Progenitor cell of endocrine pancreas (in vitro differentiated cells): Measurements from ENCODE around the gene SKI. TPM values are rescaled to one million over a fixed set of nuclear protein-coding genes. Genes with fewer than 3 reads are reported as not detected.

Experiments used
- DNase-seq: peaks from one replicate; pipeline ENCODE4 v3.0.0; 2021; ENCODE audit warnings: low spot score; ENCODE audit not compliant: unreplicated experiment
- H3K27ac Mint-ChIP-seq: 2 replicates; pipeline ENCODE4 v1.8.0; 2021; ENCODE audit warnings: mild to moderate bottlenecking, moderate library complexity, mixed read lengths
- H3K27me3 Mint-ChIP-seq: 2 replicates; pipeline ENCODE4 v1.8.0; 2021; ENCODE audit warnings: mixed read lengths
- H3K36me3 Mint-ChIP-seq: 2 replicates; pipeline ENCODE4 v1.8.0; 2022; ENCODE audit warnings: mixed read lengths; ENCODE audit not compliant: insufficient read depth
- H3K4me1 Mint-ChIP-seq: 2 replicates; pipeline ENCODE4 v1.8.0; 2021; ENCODE audit warnings: low read depth, mixed read lengths
- H3K4me3 Mint-ChIP-seq: 2 replicates; pipeline ENCODE4 v1.8.0; 2021; ENCODE audit warnings: low read depth, mild to moderate bottlenecking, moderate library complexity, mixed read lengths
- H3K9me3 Mint-ChIP-seq: 2 replicates; pipeline ENCODE4 v1.8.0; 2021; ENCODE audit warnings: low read depth, mixed read lengths
- total RNA-seq: library from RNA; stranded (reverse); gene quantifications from 2 replicates; pipeline ENCODE4 v1.2.1, GENCODE V29; 2021
- TF ChIP-seq, protein P1 (sequence below): fragments of 200-600 bp; sonication (generic); IDR thresholded peaks from one replicate; pipeline ENCODE4 v1.5.0; 2021; ENCODE audit warnings: antibody characterized with exemption, mild to moderate bottlenecking; ENCODE audit not compliant: unreplicated experiment

SKI gene
- total RNA-seq, 1 donor from 2014 or later, result 56.2 TPM

DNA sequence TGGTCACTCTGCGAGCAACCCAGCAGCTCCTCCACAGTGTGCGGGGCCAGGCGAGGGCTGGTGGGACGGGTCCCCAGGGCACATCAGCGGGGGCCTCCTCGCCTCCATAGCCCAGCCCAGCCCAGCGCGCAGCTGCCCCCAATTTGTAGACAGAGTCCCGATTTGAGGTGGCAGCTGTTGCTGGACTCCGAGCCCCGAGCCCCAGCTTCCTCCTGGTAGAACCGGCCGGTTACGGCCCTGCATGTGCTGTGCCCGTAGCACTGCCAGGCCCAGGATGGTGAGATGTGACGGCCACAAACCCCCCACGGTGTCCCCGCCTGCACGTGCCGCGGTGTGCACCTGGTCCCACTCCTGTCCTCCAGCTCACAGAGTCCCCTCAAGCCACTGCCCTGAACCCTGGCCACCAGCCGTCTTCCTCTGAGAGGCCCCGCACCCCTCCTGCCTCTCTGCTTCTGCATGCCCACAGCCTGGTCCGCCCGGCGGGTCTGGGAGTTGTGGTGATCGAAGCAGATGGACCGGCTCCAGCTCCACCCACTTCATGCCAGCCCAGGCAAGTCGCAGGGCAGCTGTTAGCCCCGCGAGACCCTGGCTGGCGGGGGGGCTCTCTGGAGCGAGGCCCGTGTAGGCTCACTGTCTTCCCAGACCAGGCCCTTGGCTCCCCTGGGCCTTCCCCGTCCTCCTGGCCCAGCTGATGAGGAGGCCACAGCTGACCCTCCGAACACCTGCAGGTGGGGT is 107.8 kb downstream of the SKI start:
- Mint-ChIP-seq H3K27ac (no peak overlapping the region), H3K4me1 (no peaks in the 10 kb centered on the region), H3K9me3 (no peaks in the 10 kb centered on the region), H3K36me3 (no peaks in the 10 kb centered on the region), H3K27me3 (no peaks in the 10 kb centered on the region), H3K4me3 (no peak overlapping the region)
- DNase-seq, result no peak
- TF ChIP-seq, protein P1, sequence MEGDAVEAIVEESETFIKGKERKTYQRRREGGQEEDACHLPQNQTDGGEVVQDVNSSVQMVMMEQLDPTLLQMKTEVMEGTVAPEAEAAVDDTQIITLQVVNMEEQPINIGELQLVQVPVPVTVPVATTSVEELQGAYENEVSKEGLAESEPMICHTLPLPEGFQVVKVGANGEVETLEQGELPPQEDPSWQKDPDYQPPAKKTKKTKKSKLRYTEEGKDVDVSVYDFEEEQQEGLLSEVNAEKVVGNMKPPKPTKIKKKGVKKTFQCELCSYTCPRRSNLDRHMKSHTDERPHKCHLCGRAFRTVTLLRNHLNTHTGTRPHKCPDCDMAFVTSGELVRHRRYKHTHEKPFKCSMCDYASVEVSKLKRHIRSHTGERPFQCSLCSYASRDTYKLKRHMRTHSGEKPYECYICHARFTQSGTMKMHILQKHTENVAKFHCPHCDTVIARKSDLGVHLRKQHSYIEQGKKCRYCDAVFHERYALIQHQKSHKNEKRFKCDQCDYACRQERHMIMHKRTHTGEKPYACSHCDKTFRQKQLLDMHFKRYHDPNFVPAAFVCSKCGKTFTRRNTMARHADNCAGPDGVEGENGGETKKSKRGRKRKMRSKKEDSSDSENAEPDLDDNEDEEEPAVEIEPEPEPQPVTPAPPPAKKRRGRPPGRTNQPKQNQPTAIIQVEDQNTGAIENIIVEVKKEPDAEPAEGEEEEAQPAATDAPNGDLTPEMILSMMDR, result no peak

DNA sequence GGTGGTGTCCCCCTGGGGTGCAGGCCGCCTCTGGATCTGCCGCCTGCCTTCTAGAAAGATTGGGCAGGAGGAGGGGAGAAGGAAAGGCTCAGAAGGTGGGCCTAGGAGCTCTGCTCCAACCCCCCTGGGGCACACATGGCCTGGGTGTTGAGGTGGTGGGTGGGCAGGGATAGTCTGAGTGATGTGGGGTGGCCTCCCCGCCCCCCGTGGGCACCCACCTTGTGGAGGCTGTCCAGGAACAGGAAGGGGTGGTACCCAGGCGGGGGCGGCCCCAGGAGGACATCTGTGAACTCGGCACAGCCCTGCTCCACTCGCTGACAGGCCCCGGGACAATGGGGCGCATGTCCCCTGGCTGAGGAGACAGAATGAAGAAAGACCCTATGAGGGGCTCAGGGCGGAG is 108.4 kb downstream of the SKI start:
- no peaks in the 10 kb centered on the region for H3K4me1 Mint-ChIP-seq
- H3K36me3 Mint-ChIP-seq, result no peaks in the 10 kb centered on the region
- TF ChIP-seq, protein P1, result no peak
- H3K4me3 Mint-ChIP-seq, result no peak overlapping the region
- no peaks in the 10 kb centered on the region for H3K9me3 Mint-ChIP-seq
- H3K27ac Mint-ChIP-seq, result no peak overlapping the region
- no peak for DNase-seq
- H3K27me3 Mint-ChIP-seq, result no peaks in the 10 kb centered on the region

DNA sequence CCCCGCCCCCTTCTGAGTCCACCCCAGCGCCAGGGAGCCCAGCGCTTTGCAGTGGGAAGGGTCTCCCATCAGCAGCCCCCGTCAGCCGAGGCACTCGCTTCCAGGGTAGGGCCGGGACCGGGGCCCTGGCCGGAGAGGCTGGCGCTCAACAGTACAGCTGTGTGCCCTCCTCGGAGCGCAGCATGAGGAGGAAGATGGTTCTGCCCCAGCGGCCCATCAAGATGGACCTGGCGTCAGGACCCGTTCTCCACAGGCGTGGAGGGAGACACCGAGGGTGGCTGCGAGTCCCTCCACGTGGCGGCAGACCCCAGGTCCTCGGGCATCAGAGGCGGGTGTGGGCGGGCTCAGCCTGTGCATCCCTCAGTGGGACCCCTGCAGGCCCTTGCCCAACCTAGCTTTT is 109.0 kb downstream of the SKI start:
- H3K4me1 Mint-ChIP-seq, result no peaks in the 10 kb centered on the region
- DNase-seq, result no peak
- H3K27me3 Mint-ChIP-seq, result no peaks in the 10 kb centered on the region
- H3K27ac Mint-ChIP-seq, result no peak overlapping the region
- H3K36me3 Mint-ChIP-seq, result no peaks in the 10 kb centered on the region
- H3K4me3 Mint-ChIP-seq, result no peak overlapping the region
- TF ChIP-seq, protein P1, result no peak
- no peaks in the 10 kb centered on the region for H3K9me3 Mint-ChIP-seq

DNA sequence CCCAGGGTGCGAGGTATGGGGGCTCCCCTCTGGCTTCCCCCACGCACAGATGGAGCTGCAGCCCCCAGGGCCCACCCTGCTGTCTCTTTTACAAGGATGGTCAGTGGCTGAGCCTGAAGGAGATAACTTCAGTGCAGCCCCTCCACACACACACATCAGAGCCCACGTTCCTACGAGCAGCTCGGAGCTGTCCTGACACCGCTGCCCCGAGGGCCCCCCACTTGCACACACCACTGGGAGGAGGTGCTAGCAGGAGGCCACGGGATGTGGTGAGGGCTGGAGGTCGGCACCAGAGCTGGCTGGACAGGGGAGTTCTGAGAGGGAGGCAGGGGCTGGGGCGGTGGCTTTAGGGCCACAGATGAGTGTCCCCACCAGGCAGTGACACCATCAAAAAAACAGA is 109.4 kb downstream of the SKI start:
- no peaks in the 10 kb centered on the region for H3K9me3 Mint-ChIP-seq
- H3K4me1 Mint-ChIP-seq, result no peaks in the 10 kb centered on the region
- no peak overlapping the region for H3K4me3 Mint-ChIP-seq
- H3K27ac Mint-ChIP-seq, result no peak overlapping the region
- TF ChIP-seq, protein P1, result no peak
- DNase-seq, result no peak
- no peaks in the 10 kb centered on the region for H3K27me3 Mint-ChIP-seq
- H3K36me3 Mint-ChIP-seq, result no peaks in the 10 kb centered on the region

DNA sequence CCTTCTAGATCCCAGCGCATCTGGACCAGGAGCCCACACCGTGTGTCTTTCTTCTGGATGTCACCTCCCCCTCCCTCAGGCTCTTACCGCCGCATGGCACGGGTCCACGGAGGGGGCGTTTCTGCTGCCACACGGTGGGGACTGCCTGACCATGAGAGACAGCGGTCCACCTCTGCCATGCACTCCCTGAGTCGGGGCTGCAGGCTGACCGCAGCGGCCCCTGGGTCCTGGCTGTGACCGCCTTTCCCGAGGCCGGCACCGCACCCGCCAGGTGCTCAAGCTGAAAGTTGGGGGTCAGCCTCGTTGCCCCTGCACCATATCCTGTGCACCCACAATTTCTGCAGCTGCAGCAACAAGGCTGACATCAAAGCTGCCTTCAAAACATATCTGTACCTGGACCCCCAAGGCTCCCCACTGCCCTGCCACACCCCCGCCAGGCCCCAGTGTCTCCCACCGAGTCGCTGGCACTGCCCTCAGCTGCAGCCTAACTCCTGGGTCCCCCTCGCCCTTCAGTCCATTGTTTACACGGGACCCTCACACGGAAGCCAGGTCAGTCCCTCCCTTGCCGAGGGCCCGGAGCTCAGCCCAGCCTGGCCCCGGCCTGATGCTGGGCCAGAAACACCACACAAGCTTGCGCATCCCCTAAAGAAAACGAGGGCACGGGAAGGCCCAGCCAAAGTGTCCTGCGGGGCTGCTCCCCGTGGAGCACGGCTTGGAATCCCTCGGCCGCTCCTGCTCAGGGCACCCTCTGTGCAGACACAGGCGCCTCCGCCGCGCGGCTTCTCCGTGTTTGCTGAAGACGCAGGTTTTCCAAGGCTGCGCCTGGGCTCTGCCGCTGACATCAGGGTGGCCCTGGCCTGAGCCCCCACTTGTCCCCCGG is 111.3 kb downstream of the SKI start:
- Mint-ChIP-seq H3K36me3 (no peaks in the 10 kb centered on the region), H3K9me3 (no peaks in the 10 kb centered on the region), H3K4me1 (no peaks in the 10 kb centered on the region), H3K27ac (no peak overlapping the region), H3K27me3 (no peaks in the 10 kb centered on the region), H3K4me3 (no peak overlapping the region)
- DNase-seq, result no peak
- TF ChIP-seq, protein P1, result no peak
